Smooth muscle cell (in vitro differentiated cells): ENCODE measurements around the gene TMEM50A. TPM values are rescaled to one million over a fixed set of nuclear protein-coding genes. Genes with fewer than 3 reads are reported as not detected.
"Not testable (repeated sequence)": the region's sequence is repeated elsewhere in the genome, so short reads cannot be mapped to it uniquely, and the experiment has no call there.

Experiments
- DNase-seq: peaks from one replicate; lab custom pipeline; 2025; ENCODE audit not compliant: unreplicated experiment; lab: John Stamatoyannopoulos, UW
- H2AFZ ChIP-seq: fragments of 200-600 bp; sonication (generic); 2 replicates; pipeline ENCODE4 v1.6.0; 2016; ENCODE audit warnings: antibody characterized with exemption, low read depth, mild to moderate bottlenecking
- H3F3A ChIP-seq: fragments of 200-600 bp; sonication (generic); 2 replicates; pipeline ENCODE4 v1.6.0; 2017; ENCODE audit warnings: antibody characterized with exemption, low read depth
- H3K27ac ChIP-seq: fragments of 200-600 bp; sonication (generic); 2 replicates; pipeline ENCODE4 v1.5.1; 2016; ENCODE audit warnings: low read depth, mild to moderate bottlenecking
- H3K27me3 ChIP-seq: fragments of 200-600 bp; sonication (generic); 2 replicates; pipeline ENCODE4 v1.6.1; 2016; ENCODE audit warnings: low read depth, mild to moderate bottlenecking
- H3K36me3 ChIP-seq: fragments of 200-600 bp; sonication (generic); 2 replicates; pipeline ENCODE4 v1.5.1; 2016; ENCODE audit warnings: low read depth
- H3K4me1 ChIP-seq: fragments of 200-600 bp; sonication (generic); 2 replicates; pipeline ENCODE4 v1.5.1; 2016; ENCODE audit warnings: low read depth
- H3K4me2 ChIP-seq: fragments of 200-600 bp; sonication (generic); 2 replicates; pipeline ENCODE4 v1.6.0; 2016; ENCODE audit warnings: mild to moderate bottlenecking
- H3K4me3 ChIP-seq: fragments of 200-600 bp; sonication (generic); 2 replicates; pipeline ENCODE4 v1.5.1; 2016; ENCODE audit warnings: mild to moderate bottlenecking
- H3K79me2 ChIP-seq: fragments of 200-600 bp; sonication (generic); 2 replicates; pipeline ENCODE4 v1.6.0; 2016; ENCODE audit warnings: low read depth, mild to moderate bottlenecking
- H3K9ac ChIP-seq: fragments of 200-600 bp; sonication (generic); 2 replicates; pipeline ENCODE4 v1.6.0; 2016; ENCODE audit warnings: low read depth
- H3K9me3 ChIP-seq: fragments of 200-600 bp; sonication (generic); replicated peaks from 2 replicates; pipeline ENCODE4 v1.5.1; 2016; ENCODE audit warnings: low read depth
- H4K20me1 ChIP-seq: fragments of 200-600 bp; sonication (generic); 2 replicates; pipeline ENCODE4 v1.6.0; 2016; ENCODE audit warnings: low read depth
- CTCF ChIP-seq: fragments of 200-600 bp; sonication (generic); IDR thresholded peaks from 2 replicates; pipeline ENCODE4 v1.5.1; 2017; ENCODE audit warnings: borderline replicate concordance, mild to moderate bottlenecking, antibody characterized with exemption; ENCODE audit not compliant: insufficient read depth, poor library complexity, severe bottlenecking
- WGBS: methylation state at CpG from one replicate; pipeline ENCODE4 v1.1.7; 2016; ENCODE audit warnings: low lambda C conversion rate; 5-methylcytosine and 5-hydroxymethylcytosine counted together
- polyA plus RNA-seq: library from polyadenylated mRNA; unstranded; fragments of >200 nt; fragmentation: Nextera tagmentation; extraction: Ambion mirVana; gene quantifications from 2 replicates; pipeline ENCODE4 v1.2.1, GENCODE V29; 2016
- total RNA-seq: library from RNA; depleted of rRNA; stranded (reverse); fragments of >200 nt; gene quantifications from 2 replicates; pipeline ENCODE4 v1.2.3, GENCODE V29; 2014

TMEM50A gene
- total and polyA plus RNA-seq, 2 experiments from 2014 or later, result 133 to 156 TPM

- Histone ChIP-seq H3K4me3 (no peak overlapping the region), H2AFZ (no peak overlapping the region), H3F3A (peaks cover 5% of the 10 kb centered on the region), H3K9me3 (no peaks in the 10 kb centered on the region), H3K4me1 (no peaks in the 10 kb centered on the region), H3K9ac (no peak overlapping the region), H3K27me3 (no peaks in the 10 kb centered on the region), H4K20me1 (peaks cover 19% of the 10 kb centered on the region), H3K27ac (no peak overlapping the region), H3K36me3 (peaks cover 13% of the 10 kb centered on the region), H3K4me2 (no peak overlapping the region), H3K79me2 (no peaks in the 10 kb centered on the region)
- DNase-seq, result no peak
- WGBS, result 97% methylated on average over 1 of the region's 1 CpG
- no peak for TF ChIP-seq CTCF
Observed at GRCh38 chr1:25356848-25357247, 18.7 kb downstream of the TMEM50A start.

GRCh38 chr1:25360596-25361581 lies 22.8 kb downstream of the TMEM50A start:
- Histone ChIP-seq H3K4me2 (no peak overlapping the region), H3K4me1 (no peaks in the 10 kb centered on the region), H2AFZ (no peak overlapping the region), H3K27ac (peak overlapping the region; percentile 43), H3K27me3 (no peaks in the 10 kb centered on the region), H3K4me3 (no peak overlapping the region), H3K79me2 (no peaks in the 10 kb centered on the region), H3F3A (peaks cover 5% of the 10 kb centered on the region), H3K9ac (no peak overlapping the region), H3K36me3 (no peaks in the 10 kb centered on the region), H4K20me1 (no peaks in the 10 kb centered on the region), H3K9me3 (no peaks in the 10 kb centered on the region)
- no peak for TF ChIP-seq CTCF
- no peak for DNase-seq
- 74% methylated on average over 7 of the region's 7 CpGs for WGBS

GRCh38 chr1:25361901-25362300 lies 23.8 kb downstream of the TMEM50A start:
- peaks cover 5% of the 10 kb centered on the region for H3F3A ChIP-seq
- H3K9ac ChIP-seq, result no peak overlapping the region
- no peaks in the 10 kb centered on the region for H3K4me1 ChIP-seq
- no peaks in the 10 kb centered on the region for H4K20me1 ChIP-seq
- DNase-seq, result no peak
- peak overlapping the region; percentile 43 for H3K27ac ChIP-seq
- no peak for TF ChIP-seq CTCF
- 40% methylated on average over 2 of the region's 2 CpGs for WGBS
- H3K27me3 ChIP-seq, result no peaks in the 10 kb centered on the region
- H3K4me3 ChIP-seq, result no peak overlapping the region
- no peaks in the 10 kb centered on the region for H3K79me2 ChIP-seq
- no peaks in the 10 kb centered on the region for H3K9me3 ChIP-seq
- no peak overlapping the region for H3K4me2 ChIP-seq
- no peaks in the 10 kb centered on the region for H3K36me3 ChIP-seq
- H2AFZ ChIP-seq, result no peak overlapping the region

- DNase-seq, H3K4me3 ChIP-seq, H2AFZ ChIP-seq, H3K79me2 ChIP-seq, H3K9ac ChIP-seq, H3K27me3 ChIP-seq, H3K9me3 ChIP-seq, H3F3A ChIP-seq, H3K4me2 ChIP-seq, H3K4me1 ChIP-seq, H3K36me3 ChIP-seq, H4K20me1 ChIP-seq, H3K27ac ChIP-seq: not testable (repeated sequence)
- no CpG with 5 or more reads among the region's 17 CpGs for WGBS
Observed at GRCh38 chr1:25362634-25363559, 24.8 kb downstream of the TMEM50A start.
